OCI-M1 (cell line): ENCODE results near the gene ATP1A1.

Experiments used
- DNase-seq: peaks from one replicate; lab custom pipeline; 2025; lab: John Stamatoyannopoulos, UW

ATP1A1 gene

GRCh38 chr1:116440731-116441130, 67.7 kb downstream of the ATP1A1 start:
- no peak for DNase-seq

- DNase-seq = no peak
Observed at GRCh38 chr1:116445534-116445933, 72.5 kb downstream of the ATP1A1 start.

- DNase-seq = no peak
Observed at GRCh38 chr1:116446686-116447085, 73.6 kb downstream of the ATP1A1 start.

- DNase-seq = no peak
Observed at GRCh38 chr1:116448785-116449385, 75.8 kb downstream of the ATP1A1 start.

- no peak for DNase-seq
Observed at GRCh38 chr1:116449578-116449977, 76.5 kb downstream of the ATP1A1 start.

GRCh38 chr1:116451702-116452101, 78.7 kb downstream of the ATP1A1 start:
- DNase-seq = no peak

- DNase-seq = no peak
Observed at GRCh38 chr1:116453481-116453880, 80.4 kb downstream of the ATP1A1 start.

GRCh38 chr1:116453906-116454305, 80.9 kb downstream of the ATP1A1 start:
- DNase-seq = no peak
